H1 (cell line): ENCODE data around the gene URM1. TPM values are rescaled to one million over a fixed set of nuclear protein-coding genes. Genes with fewer than 3 reads are reported as not detected.

Experiments
- ASH2L ChIP-seq: fragments of 200-600, 300-600 bp; sonication (generic); IDR thresholded peaks from one replicate; pipeline ENCODE4 v1.7.1; 2017; ENCODE audit warnings: low read length
- BCL11A ChIP-seq, 2 experiments: IDR thresholded peaks; one replicate each; pipeline ENCODE4 v1.6.1; 2011; ENCODE audit warnings: low read depth in 2 of 2, low read length in 2 of 2, mild to moderate bottlenecking in 2 of 2
- CBX8 ChIP-seq: fragments of 300-800, 300-1000 bp; sonication (generic); IDR thresholded peaks from 2 replicates; pipeline ENCODE4 v1.7.1; 2016; ENCODE audit warnings: low read depth, low read length, borderline replicate concordance
- EGR1 ChIP-seq: IDR thresholded peaks from 2 replicates; pipeline ENCODE4 v1.6.1; 2011; ENCODE audit warnings: low read depth, low read length, borderline replicate concordance
- FOSL1 ChIP-seq: IDR thresholded peaks from 2 replicates; pipeline ENCODE4 v1.6.1; 2011; ENCODE audit warnings: mild to moderate bottlenecking, low read depth, low read length, moderate library complexity; ENCODE audit not compliant: insufficient read depth
- GTF2F1 ChIP-seq: IDR thresholded peaks from 2 replicates; pipeline ENCODE4 v1.6.1; 2012; ENCODE audit warnings: low read depth, low read length, improper control_type of control experiment, borderline replicate concordance
- JUN ChIP-seq: IDR thresholded peaks from 2 replicates; pipeline ENCODE4 v1.6.1; 2011; ENCODE audit warnings: low read depth, mild to moderate bottlenecking, improper control_type of control experiment, low read length
- JUND ChIP-seq: IDR thresholded peaks from 2 replicates; pipeline ENCODE4 v1.6.1; 2011; ENCODE audit warnings: mild to moderate bottlenecking, improper control_type of control experiment, low read length
- KDM1A ChIP-seq: fragments of 200-600, 300-600 bp; sonication (generic); IDR thresholded peaks from 2 replicates; pipeline ENCODE4 v1.7.1; 2016; ENCODE audit warnings: mild to moderate bottlenecking, low read length, borderline replicate concordance
- KDM4A ChIP-seq: IDR thresholded peaks from one replicate; pipeline ENCODE4 v1.7.1; 2012; ENCODE audit warnings: low read depth, mild to moderate bottlenecking, moderate library complexity, low read length, inconsistent platforms; ENCODE audit not compliant: severe bottlenecking
- NANOG ChIP-seq: IDR thresholded peaks from 2 replicates; pipeline ENCODE4 v1.6.1; 2011; ENCODE audit warnings: low read length, low read depth, mild to moderate bottlenecking, inconsistent platforms; ENCODE audit not compliant: insufficient read depth, poor library complexity, severe bottlenecking
- POLR2AphosphoS5 ChIP-seq: IDR thresholded peaks from 2 replicates; pipeline ENCODE4 v1.6.1; 2011; ENCODE audit warnings: low read depth, low read length
- RBBP5 ChIP-seq: IDR thresholded peaks from 2 replicates; pipeline ENCODE4 v1.7.1; 2012; ENCODE audit warnings: low read depth, mild to moderate bottlenecking, inconsistent platforms, low read length, moderate library complexity, borderline replicate concordance
- RFX5 ChIP-seq: IDR thresholded peaks from 2 replicates; pipeline ENCODE4 v1.6.1; 2011; ENCODE audit warnings: low read depth, low read length, improper control_type of control experiment, borderline replicate concordance
- RNF2 ChIP-seq: fragments of 200-900, 300-1000 bp; sonication (generic); IDR thresholded peaks from 2 replicates; pipeline ENCODE4 v1.7.1; 2016; ENCODE audit warnings: borderline replicate concordance, low read depth, mild to moderate bottlenecking, antibody characterized with exemption, low read length; ENCODE audit not compliant: poor library complexity, severe bottlenecking; ENCODE audit errors: missing control alignments
- RXRA ChIP-seq: IDR thresholded peaks from 2 replicates; pipeline ENCODE4 v1.6.1; 2011; ENCODE audit warnings: low read depth, mild to moderate bottlenecking, low read length, moderate library complexity; ENCODE audit not compliant: insufficient read depth
- SIN3A ChIP-seq, 2 experiments: IDR thresholded peaks in 1 of 2; conservative IDR thresholded peaks in 1 of 2; 2 replicates each; pipeline ENCODE4 v1.6.1; 2011 to 2012; ENCODE audit warnings: low read length in 2 of 2, improper control_type of control experiment in 1 of 2, low read depth in 1 of 2, mild to moderate bottlenecking in 1 of 2
- SRF ChIP-seq: IDR thresholded peaks from 2 replicates; pipeline ENCODE4 v1.6.1; 2011; ENCODE audit warnings: mild to moderate bottlenecking, low read depth, low read length, moderate library complexity
- TAF7 ChIP-seq: optimal IDR thresholded peaks from 2 replicates; pipeline ENCODE3; 2011; ENCODE audit warnings: low read depth, mild to moderate bottlenecking, inconsistent platforms, low read length, moderate library complexity, borderline replicate concordance
- polyA plus RNA-seq, 7 experiments: library from polyadenylated mRNA; depleted of rRNA in 3 of 7; stranded (reverse) in 5 of 7; unstranded in 2 of 7; fragments of >200 nt in 5 of 7; fragments of 200-250 nt in 2 of 7; gene quantifications; 1 replicate in 5 of 7; 2 replicates in 1 of 7; 4 replicates in 1 of 7; pipeline versions ENCODE4 v1.2.1 to v1.2.3, GENCODE V29; 2011 to 2013; ENCODE audit warnings: missing spikeins in 2 of 7, mixed read lengths in 2 of 7
- total RNA-seq: library from RNA; stranded (reverse); fragmentation: NEBNext Ultra II Directional; extraction: Animal tissue kit (Norgen Biotek cat#: 25700); gene quantifications from 2 replicates; pipeline ENCODE4 v1.2.1, GENCODE V29; 2021
- TF ChIP-seq, protein P1 (sequence below), 3 experiments: IDR thresholded peaks; 1 replicate in 2 of 3; 2 replicates in 1 of 3; pipeline versions ENCODE4 v1.5.1 to v1.6.1; 2011; ENCODE audit warnings: low read length in 3 of 3, mild to moderate bottlenecking in 3 of 3, inconsistent platforms in 2 of 3, low read depth in 1 of 3, moderate library complexity in 1 of 3; ENCODE audit not compliant: insufficient read depth in 1 of 3; ENCODE audit errors: control extremely low read depth in 1 of 3

Gene URM1
- total and polyA plus RNA-seq, 2 of the 8 experiments (the other 6 are each of a cell fraction or from before 2014, with no cell fraction given), result 58.3 to 62.3 TPM

DNA sequence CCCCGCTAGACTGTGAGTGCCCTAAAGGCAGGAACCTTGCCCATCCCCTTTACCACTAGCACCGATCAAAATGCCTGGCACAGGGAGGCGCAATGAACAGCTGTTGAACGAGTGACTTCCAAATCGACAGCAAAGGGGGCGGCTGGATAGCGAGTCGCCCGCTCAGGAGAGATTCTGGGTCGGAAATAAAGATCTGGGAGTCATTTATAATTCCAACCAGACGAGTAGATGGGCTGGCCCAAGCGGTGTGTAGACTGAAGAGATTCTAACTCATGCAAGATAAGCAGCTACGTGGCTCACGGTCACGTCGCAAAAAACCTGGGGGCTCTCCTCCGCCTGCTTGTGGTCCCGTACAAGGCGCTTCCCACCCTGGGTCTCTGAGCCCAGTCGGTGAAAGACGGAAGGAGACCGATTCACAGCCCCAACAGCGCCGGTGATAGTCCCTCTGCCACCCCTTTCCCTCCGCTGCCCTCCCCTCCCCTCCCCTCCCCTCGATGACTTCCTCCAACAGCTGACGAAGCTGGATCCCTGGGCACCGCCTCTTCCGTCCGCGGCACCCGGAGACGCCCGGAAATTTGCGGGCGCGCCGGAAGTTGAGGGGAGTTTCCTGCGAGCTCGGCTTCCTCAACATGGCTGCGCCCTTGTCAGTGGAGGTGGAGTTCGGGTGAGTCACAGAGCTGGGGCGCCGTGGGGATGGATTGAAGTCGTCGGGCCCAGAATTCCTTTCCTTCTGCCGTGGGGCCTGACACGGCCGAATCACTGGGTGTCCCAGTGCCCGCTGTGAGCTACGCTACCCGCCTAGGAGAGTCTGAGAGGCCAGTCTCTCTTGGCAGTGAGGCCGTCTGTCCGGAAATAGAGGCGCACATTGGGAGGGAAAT, at the start of gene URM1 (continued):
- TF ChIP-seq KDM4A, result peak; percentile 95
- no peak for TF ChIP-seq JUN
- 0 out of 2 replicates have a peak, but pooled peaks have one; percentile 38 for TF ChIP-seq RBBP5
- TF ChIP-seq GTF2F1, result peak; percentile 57; the same call in 1 of the 2 replicates
- no peak for TF ChIP-seq RNF2
- no peak for TF ChIP-seq CBX8
- no peak for TF ChIP-seq JUND
- no peak for TF ChIP-seq FOSL1
- TF ChIP-seq ASH2L, result peak; percentile 38
- peak; percentile 54 for TF ChIP-seq POLR2AphosphoS5
- TF ChIP-seq RFX5, result no peak
- peak; percentile 62 for TF ChIP-seq TAF7
- TF ChIP-seq NANOG, result no peak
- peak; percentile 78 for TF ChIP-seq EGR1
- no peak for TF ChIP-seq RXRA
- TF ChIP-seq, protein P1, sequence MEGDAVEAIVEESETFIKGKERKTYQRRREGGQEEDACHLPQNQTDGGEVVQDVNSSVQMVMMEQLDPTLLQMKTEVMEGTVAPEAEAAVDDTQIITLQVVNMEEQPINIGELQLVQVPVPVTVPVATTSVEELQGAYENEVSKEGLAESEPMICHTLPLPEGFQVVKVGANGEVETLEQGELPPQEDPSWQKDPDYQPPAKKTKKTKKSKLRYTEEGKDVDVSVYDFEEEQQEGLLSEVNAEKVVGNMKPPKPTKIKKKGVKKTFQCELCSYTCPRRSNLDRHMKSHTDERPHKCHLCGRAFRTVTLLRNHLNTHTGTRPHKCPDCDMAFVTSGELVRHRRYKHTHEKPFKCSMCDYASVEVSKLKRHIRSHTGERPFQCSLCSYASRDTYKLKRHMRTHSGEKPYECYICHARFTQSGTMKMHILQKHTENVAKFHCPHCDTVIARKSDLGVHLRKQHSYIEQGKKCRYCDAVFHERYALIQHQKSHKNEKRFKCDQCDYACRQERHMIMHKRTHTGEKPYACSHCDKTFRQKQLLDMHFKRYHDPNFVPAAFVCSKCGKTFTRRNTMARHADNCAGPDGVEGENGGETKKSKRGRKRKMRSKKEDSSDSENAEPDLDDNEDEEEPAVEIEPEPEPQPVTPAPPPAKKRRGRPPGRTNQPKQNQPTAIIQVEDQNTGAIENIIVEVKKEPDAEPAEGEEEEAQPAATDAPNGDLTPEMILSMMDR (IDR thresholded peaks at IDR 0.05; ENCODE audit: control extremely low read depth in 1 of 3, insufficient read depth in 1 of 3, low read depth in 1 of 3, low read length in 3 of 3), result no peak
- no peak for TF ChIP-seq SRF
- peak; percentile 51 to 91; a peak in 1 of 4 replicates for TF ChIP-seq SIN3A (conservative IDR thresholded peaks at IDR 0.05 in 1 of 2, IDR thresholded peaks at IDR 0.05 in 1 of 2; ENCODE audit: low read depth in 1 of 2, low read length in 2 of 2)
- TF ChIP-seq KDM1A, result no peak
- no peak for TF ChIP-seq BCL11A (IDR thresholded peaks at IDR 0.05; ENCODE audit: low read depth in 2 of 2, low read length in 2 of 2)
